ENCODE results near the gene EPB41L5.
"Not testable (repeated sequence)": the region's sequence is repeated elsewhere in the genome, so short reads cannot be mapped to it uniquely, and the experiment has no call there.

EPB41L5 gene

GRCh38 chr2:120012771-120013596 lies at the start of gene EPB41L5:
TSS of gene EPB41L5 (plus strand) at chr2:120013077. CDS start at chr2:120019085, 6,008 bp downstream.
- peak; percentile 82 to 88 for DNase-seq

DNA sequence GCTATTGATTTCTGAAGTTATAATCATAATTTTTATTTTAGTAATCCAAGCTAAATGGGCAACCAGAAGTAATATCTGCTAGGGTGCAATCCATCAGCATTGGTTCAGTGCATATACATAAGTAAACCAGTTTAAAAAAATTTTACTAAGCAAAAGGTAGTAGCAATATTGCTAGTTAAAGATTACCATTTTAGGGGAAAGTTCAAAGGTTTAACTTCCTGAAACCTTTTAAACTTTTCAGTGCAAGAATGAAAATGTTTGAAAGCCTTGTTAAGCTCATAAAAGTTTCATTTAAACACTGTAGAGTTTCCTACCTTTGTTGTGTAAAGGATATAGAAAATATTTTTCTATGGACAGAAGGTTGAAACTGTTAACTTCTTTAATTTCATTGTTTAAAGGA lies 31.0 kb upstream of the EPB41L5 start:
- no peak for DNase-seq

DNA sequence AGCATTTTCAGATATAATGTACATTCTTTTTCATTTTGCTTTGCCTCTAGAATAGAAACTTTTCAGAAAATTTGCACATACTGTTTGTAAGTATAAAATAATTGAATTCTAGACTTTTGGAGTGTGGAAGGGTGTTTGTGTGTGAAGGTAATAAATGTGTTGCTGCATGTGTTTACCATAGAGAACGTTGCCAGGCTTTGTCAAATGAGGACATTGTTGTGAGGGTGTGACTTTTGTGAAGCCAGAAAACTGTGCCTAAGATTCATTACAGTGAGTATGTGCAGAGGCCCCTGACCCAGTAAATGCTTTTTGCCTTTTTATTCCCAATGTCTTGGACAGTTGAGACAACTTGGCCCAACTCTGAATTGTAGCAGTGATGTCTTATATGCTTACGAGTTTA lies 30.4 kb upstream of the EPB41L5 start:
- no peak for DNase-seq

DNA sequence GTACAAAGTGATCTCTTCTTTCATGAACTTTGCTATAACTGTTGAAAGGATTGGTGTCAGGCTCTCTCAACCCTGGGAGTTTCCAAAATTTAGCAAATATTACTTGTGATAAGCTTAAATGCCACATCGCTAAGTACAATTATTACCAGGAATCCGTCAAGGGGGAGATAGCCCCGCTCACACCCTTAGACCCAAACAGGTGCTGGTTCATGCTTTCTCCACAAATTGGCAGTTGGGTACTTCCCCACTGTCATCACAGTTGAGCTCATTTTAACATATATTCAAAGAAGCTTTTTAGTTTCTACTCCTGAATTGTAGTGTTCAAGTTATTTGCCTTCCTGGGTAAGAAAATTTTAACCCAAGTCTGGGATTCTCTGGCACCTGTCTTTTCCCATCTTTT lies 29.8 kb upstream of the EPB41L5 start:
- no peak for DNase-seq

DNA sequence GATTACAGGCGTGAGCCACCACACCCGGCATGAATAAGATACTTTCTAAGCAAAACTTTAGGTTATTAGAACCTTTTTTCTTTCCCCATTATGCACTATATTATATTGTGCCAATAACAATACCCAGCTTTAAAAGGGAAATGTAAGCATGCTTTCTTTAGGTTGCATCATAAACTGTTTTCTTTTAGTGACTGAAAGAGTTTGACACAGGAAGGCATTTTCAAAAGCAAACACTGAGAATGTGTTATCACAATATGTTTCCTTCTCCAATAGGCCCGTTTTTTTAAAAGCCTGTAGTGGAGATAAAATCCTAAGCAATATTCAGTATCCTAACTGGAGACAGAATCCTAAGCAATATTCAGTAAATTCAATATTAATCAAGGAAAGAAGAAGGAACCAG lies 16.7 kb upstream of the EPB41L5 start:
- DNase-seq, result no peak

- DNase-seq, result not testable (repeated sequence)
Observed at GRCh38 chr2:119996896-119997891, 15.7 kb upstream of the EPB41L5 start.

DNA sequence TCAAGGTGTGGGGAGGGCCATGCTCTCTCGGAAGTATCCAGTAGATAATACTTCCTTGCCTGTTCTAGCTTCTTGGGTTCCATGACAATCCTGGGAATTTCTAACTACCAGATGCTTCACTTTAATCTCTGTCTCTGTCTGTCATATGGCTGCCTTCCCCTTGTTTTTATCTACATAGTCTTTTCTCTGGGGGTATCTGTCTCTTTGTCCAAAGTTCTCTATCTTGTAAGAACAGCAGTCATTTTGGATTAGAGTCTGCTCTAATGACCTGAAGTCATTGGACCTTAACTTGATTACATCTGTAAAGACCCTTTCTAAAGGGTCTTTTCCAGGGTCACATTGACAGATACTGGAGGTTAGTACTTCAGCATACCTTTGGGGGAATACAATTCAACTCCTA lies 11.4 kb upstream of the EPB41L5 start:
- no peak for DNase-seq

DNA sequence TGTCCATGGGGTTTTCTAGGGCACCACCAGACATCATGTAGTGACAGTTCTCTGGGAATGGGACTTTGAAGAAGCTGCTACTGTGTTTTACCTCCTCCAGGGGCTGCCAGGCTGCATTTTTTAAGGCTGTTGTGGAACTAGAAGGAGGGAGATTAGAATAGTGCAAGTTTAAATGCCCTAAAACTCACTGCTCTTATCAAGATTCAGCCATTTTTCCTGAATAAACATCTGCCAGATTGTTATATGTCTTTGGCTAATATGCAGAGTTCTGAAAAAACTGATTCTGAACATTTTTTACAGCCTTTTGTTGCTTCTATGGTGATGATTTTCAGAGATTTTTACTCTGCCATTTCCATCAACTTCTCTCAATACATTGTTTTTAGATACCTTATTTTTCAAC lies 8.6 kb upstream of the EPB41L5 start:
- no peak for DNase-seq

GRCh38 chr2:120005834-120006521 lies 6.9 kb upstream of the EPB41L5 start:
- no peak for DNase-seq

DNA sequence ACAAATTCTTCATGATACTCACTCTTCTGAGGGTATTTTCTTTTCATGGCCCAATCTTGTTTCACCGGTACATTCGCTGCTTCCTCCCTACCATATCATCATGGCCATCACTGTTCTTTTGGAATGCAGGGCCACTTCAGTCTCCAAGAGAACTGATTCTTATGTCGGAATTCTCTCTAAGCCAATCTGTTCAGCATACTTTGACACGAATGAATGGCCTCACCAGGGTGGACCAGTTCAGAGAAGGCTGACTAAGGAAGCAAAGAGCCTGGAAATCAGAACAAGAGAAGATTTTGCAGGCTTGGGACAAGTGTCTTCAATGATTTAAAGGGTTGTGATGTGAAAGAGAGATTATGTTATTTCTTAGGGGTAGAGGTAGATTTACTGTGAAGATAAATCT lies 5.0 kb upstream of the EPB41L5 start:
- DNase-seq, result no peak

DNA sequence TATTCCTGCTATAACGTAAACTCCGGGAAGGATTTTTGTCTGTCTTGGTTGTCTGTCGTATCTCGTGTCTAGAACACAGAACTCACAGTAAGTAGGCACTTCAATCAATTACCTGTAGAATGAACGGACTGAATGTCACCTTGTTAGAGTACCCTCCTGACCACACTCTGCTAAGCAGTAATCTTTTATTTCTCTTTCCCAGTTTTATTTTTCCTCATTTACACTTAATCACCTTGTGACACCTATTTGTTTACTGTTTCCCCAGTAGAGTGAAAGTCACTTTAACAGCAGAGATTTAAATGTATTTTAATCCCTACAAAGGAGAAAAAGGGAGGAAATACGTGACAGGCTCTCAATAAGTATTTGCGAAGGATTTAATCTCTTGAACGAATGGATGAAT lies 514 bp upstream of the EPB41L5 start:
- no peak for DNase-seq

GRCh38 chr2:120013597-120014223 lies 833 bp downstream of the EPB41L5 start:
- peak; percentile 21 to 24 for DNase-seq

DNA sequence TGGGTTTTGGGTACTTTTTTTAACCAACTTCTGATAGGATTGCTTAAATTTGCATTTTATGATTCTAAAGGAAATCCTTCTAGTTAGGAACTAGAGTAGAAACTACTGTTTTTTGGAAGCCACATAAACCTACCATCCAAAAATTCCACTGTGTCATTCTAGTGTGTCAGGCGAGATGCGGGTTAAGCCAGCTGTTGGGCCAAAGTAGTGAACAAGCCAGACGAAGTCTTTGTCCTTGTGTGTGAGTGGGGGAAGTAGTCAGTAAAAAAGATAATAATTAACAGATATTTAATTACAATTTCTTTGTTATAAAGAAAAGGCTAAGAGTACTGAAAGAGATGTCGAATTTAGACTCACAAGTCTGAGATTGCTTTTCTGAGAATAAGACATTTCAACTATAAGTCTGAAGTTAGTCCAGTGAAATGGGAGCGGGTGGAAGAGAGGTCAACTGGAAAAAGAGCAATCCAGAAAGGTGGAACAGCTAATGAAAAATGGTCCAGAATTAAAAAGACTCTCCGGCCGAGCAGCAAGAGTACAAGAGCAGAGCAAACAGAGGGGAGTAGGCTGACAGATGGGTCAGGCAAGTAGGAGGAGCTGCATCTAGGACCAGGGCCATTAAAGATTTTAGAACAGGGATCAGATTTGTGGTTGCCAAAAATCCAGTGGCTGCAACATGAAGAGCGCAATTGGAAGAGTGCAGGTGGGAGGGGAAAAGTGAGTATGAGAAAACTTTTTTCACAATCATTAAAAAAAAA lies 1.5 kb downstream of the EPB41L5 start:
- no peak for DNase-seq

- DNase-seq, result no peak
Observed at GRCh38 chr2:120016800-120017199, 3.9 kb downstream of the EPB41L5 start.

GRCh38 chr2:120017201-120017600 lies 4.3 kb downstream of the EPB41L5 start:
- no peak for DNase-seq

DNA sequence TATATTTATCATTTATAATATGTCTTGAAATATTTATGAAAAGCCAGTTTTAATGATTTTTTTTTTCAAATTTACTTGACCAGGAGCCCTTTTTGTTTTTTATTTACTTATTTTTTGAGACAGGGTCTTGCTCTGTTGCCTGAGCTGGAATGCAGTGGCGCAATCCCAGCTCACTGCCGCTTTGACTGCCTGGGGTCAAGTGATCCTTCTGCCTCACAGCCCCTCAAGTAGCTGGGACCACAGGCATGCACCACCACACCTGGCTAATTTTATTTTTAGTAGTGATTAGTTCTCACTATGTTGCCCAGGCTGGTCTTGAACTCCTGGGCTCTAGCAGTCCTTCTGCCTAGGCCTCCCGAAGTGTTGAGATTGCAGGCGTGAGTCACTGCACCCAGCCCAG lies 5.7 kb downstream of the EPB41L5 start:
- no peak for DNase-seq

GRCh38 chr2:120020554-120020953 lies 7.7 kb downstream of the EPB41L5 start:
- no peak for DNase-seq

DNA sequence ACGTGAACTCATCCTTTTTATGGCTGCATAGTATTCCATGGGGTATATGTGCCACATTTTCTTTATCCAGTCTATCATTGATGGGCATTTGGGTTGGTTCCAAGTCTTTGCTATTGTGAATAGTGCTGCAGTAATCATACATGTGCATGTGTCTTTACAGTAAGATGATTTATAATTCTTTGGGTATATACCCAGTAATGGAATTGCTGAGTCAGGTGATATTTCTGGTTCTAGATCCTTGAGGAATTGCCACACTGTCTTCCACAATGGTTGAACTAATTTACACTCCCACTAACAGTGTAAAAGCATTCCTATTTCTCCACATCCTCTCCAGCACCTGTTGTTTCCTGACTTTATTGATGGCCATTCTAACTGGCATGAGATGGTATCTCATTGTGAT lies 9.6 kb downstream of the EPB41L5 start:
- not testable (repeated sequence) for DNase-seq

GRCh38 chr2:120026890-120027289 lies 14.0 kb downstream of the EPB41L5 start:
- DNase-seq, result no peak

DNA sequence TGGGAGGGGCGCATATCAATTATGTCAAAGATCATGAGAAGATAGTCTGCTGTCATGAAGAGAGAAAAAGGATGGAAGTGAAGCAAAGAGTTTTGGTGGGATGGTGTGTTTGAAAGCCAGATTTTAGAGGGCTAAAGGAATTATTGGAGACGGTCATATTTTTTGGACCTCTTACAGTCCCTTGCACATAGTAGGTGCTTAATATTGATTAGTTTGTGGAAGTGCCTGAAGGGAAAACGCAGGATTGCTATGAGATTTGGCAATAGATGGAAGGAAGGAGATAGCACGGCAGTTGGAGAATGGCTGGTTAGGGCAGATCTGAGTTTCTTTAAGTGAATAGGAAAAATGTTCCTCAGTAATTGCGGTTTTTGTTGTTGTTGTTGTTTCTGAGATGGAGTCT lies 15.9 kb downstream of the EPB41L5 start:
- DNase-seq, result no peak

- DNase-seq, result no peak
Observed at GRCh38 chr2:120029672-120030640, 17.1 kb downstream of the EPB41L5 start.

Measured in stimulated activated CD4-positive, alpha-beta T cell treated with anti-CD3 and anti-CD28 coated beads, Interleukin-2, amount 100 ng/mL, for 24 hours (primary cell).